ENCODE results near the gene KRT1. TPM values are rescaled to one million over a fixed set of nuclear protein-coding genes. Genes with fewer than 3 reads are reported as not detected.
A peak's percentile ranks its signal among the peaks of the same experiment; 100 is the strongest.

Gene KRT1
- total RNA-seq, 1 donor from 2014 or later, result not detected

DNA sequence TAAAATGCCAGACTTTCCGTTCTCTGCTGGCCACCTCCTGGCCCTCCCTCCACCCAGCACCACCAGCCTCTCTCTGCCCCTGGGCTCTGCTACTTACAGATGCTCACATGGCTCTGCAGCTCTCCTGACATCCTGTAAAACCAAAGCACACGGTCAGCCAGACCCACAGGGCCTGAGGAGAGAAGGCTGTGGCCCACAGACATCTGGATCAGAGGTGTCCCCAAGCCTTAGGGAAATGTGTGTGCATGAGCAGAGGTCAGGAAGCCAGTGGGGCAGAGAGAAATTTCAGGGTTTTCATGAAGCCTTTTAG, 11.6 kb upstream of the KRT1 start:
- H3K27ac ChIP-seq (ENCODE audit: low read depth, low read length), result no peak overlapping the region
- peaks cover 9% of the 10 kb centered on the region for H3K4me1 Mint-ChIP-seq (ENCODE audit: low read depth, unreplicated experiment)
- FAIRE-seq (no peak), DNase-seq (ENCODE audit: low read depth) (no peak)
- peaks cover 4% of the 10 kb centered on the region for H3K9me3 Mint-ChIP-seq (ENCODE audit: unreplicated experiment)
- H3K36me3 ChIP-seq (ENCODE audit: insufficient read depth, low read length), result no peaks in the 10 kb centered on the region
- no peaks in the 10 kb centered on the region for H3K79me2 ChIP-seq (ENCODE audit: insufficient read depth, low read length)
- H3K27ac Mint-ChIP-seq (ENCODE audit: unreplicated experiment), result no peak overlapping the region
- no peak overlapping the region for H2AFZ ChIP-seq (ENCODE audit: low read depth, low read length)
- peaks cover 49% of the 10 kb centered on the region for H3K27me3 ChIP-seq (ENCODE audit: insufficient read depth, low read length)
- H3K9me3 ChIP-seq (ENCODE audit: insufficient read depth, low read depth, low read length), result no peaks in the 10 kb centered on the region
- TF ChIP-seq, protein P1, sequence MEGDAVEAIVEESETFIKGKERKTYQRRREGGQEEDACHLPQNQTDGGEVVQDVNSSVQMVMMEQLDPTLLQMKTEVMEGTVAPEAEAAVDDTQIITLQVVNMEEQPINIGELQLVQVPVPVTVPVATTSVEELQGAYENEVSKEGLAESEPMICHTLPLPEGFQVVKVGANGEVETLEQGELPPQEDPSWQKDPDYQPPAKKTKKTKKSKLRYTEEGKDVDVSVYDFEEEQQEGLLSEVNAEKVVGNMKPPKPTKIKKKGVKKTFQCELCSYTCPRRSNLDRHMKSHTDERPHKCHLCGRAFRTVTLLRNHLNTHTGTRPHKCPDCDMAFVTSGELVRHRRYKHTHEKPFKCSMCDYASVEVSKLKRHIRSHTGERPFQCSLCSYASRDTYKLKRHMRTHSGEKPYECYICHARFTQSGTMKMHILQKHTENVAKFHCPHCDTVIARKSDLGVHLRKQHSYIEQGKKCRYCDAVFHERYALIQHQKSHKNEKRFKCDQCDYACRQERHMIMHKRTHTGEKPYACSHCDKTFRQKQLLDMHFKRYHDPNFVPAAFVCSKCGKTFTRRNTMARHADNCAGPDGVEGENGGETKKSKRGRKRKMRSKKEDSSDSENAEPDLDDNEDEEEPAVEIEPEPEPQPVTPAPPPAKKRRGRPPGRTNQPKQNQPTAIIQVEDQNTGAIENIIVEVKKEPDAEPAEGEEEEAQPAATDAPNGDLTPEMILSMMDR (IDR thresholded peaks at IDR 0.05; ENCODE audit: insufficient read depth, low read depth, low read length), result no peak
- no peak for TF ChIP-seq EZH2 (IDR thresholded peaks at IDR 0.05; ENCODE audit: insufficient read depth, low read length)
- H3K27me3 Mint-ChIP-seq (ENCODE audit: low read depth, unreplicated experiment), result peaks cover 82% of the 10 kb centered on the region
- H3K4me3 Mint-ChIP-seq (ENCODE audit: unreplicated experiment), result no peak overlapping the region
- no peaks in the 10 kb centered on the region for H3K36me3 Mint-ChIP-seq (ENCODE audit: low read depth, unreplicated experiment)
- no peak overlapping the region for H3K4me3 ChIP-seq (ENCODE audit: insufficient read depth, low read depth, low read length)
- no peaks in the 10 kb centered on the region for H4K20me1 ChIP-seq (ENCODE audit: insufficient read depth, low read length)
- no peaks in the 10 kb centered on the region for H3K4me1 ChIP-seq (ENCODE audit: insufficient read depth, low read length)
- H3K9ac ChIP-seq (ENCODE audit: low read length), result no peak overlapping the region
- H3K4me2 ChIP-seq (ENCODE audit: low read length), result no peak overlapping the region

GRCh38 chr12:52691076-52691840, 11.1 kb upstream of the KRT1 start:
- peaks cover 83% of the 10 kb centered on the region for H3K27me3 Mint-ChIP-seq (ENCODE audit: low read depth, unreplicated experiment)
- H3K4me2 ChIP-seq (ENCODE audit: low read length), result peak overlapping the region; percentile 70
- no peak overlapping the region for H3K27ac ChIP-seq (ENCODE audit: low read depth, low read length)
- H3K4me1 Mint-ChIP-seq (ENCODE audit: low read depth, unreplicated experiment), result peaks cover 9% of the 10 kb centered on the region
- H3K36me3 Mint-ChIP-seq (ENCODE audit: low read depth, unreplicated experiment), result no peaks in the 10 kb centered on the region
- no peak overlapping the region for H3K9ac ChIP-seq (ENCODE audit: low read length)
- no peaks in the 10 kb centered on the region for H3K9me3 ChIP-seq (ENCODE audit: insufficient read depth, low read depth, low read length)
- TF ChIP-seq, protein P1 (IDR thresholded peaks at IDR 0.05; ENCODE audit: insufficient read depth, low read depth, low read length), result no peak
- TF ChIP-seq EZH2 (IDR thresholded peaks at IDR 0.05; ENCODE audit: insufficient read depth, low read length), result peak; percentile 53
- DNase-seq (ENCODE audit: low read depth) (no peak), FAIRE-seq (no peak)
- H4K20me1 ChIP-seq (ENCODE audit: insufficient read depth, low read length), result no peaks in the 10 kb centered on the region
- H3K9me3 Mint-ChIP-seq (ENCODE audit: unreplicated experiment), result peaks cover 4% of the 10 kb centered on the region
- H3K36me3 ChIP-seq (ENCODE audit: insufficient read depth, low read length), result no peaks in the 10 kb centered on the region
- peak overlapping the region; percentile 52 for H2AFZ ChIP-seq (ENCODE audit: low read depth, low read length)
- no peak overlapping the region for H3K4me3 ChIP-seq (ENCODE audit: insufficient read depth, low read depth, low read length)
- peaks cover 52% of the 10 kb centered on the region for H3K27me3 ChIP-seq (ENCODE audit: insufficient read depth, low read length)
- no peaks in the 10 kb centered on the region for H3K79me2 ChIP-seq (ENCODE audit: insufficient read depth, low read length)
- H3K27ac Mint-ChIP-seq (ENCODE audit: unreplicated experiment), result no peak overlapping the region
- H3K4me3 Mint-ChIP-seq (ENCODE audit: unreplicated experiment), result peak overlapping the region; percentile 68
- no peaks in the 10 kb centered on the region for H3K4me1 ChIP-seq (ENCODE audit: insufficient read depth, low read length)

All from astrocyte (in vitro differentiated cells and primary cell).